ENCODE data around the gene CPLX1.
"Not testable (repeated sequence)": the region's sequence is repeated elsewhere in the genome, so short reads cannot be mapped to it uniquely, and the experiment has no call there.

CPLX1 gene

DNA sequence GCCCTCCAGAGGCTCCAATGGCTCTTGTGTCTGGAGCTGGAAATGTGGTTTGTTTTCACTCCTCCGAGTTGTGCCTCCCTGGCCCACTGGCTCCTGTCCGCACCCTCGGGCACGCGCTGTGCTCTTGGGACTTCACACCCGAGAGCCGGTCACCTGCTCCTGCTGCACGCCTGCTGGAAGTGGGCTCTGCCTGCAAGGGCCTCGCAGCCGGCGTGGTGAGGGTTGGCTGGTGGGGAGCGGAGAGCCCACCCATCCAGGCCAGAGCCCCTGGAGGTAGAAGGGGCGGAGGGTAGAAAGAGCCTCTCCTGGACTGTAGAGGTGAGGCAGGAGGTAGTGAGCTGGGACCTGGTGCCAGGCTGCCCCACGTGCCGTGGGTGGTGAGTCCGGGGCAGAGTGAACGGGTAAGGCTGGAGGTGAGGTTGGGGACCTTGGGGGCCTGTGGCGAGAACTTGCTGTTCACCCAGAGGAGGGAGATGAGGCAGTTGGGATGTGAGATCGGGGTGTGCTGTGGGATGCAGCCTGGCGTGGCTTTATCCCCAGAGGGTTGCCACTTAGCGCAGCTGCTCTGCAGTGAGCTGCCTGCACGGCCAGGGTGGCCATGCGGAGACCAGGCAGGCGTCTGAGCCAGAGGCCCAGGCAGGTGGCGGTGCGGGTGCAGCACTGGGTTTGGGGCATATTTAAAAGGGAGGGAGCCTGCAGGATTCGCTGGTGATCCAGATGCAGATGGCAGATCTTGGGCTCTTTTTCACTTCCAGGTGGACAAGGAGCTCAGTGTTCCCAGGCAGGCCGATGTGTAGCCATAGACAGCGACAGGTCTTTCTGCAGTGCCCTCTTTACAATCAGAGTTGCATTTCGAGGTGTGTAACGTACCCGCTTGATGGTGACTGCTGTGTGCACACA lies 71.5 kb downstream of the CPLX1 start:
- DNase-seq (ENCODE audit: low spot score): no peak
- in situ Hi-C loops (cut with MboI; ENCODE audit: low pct_unique_long_range_greater_than_20kb, low sequenced_read_pairs, unreplicated experiment): no loop called here
- TF ChIP-seq, protein P1, sequence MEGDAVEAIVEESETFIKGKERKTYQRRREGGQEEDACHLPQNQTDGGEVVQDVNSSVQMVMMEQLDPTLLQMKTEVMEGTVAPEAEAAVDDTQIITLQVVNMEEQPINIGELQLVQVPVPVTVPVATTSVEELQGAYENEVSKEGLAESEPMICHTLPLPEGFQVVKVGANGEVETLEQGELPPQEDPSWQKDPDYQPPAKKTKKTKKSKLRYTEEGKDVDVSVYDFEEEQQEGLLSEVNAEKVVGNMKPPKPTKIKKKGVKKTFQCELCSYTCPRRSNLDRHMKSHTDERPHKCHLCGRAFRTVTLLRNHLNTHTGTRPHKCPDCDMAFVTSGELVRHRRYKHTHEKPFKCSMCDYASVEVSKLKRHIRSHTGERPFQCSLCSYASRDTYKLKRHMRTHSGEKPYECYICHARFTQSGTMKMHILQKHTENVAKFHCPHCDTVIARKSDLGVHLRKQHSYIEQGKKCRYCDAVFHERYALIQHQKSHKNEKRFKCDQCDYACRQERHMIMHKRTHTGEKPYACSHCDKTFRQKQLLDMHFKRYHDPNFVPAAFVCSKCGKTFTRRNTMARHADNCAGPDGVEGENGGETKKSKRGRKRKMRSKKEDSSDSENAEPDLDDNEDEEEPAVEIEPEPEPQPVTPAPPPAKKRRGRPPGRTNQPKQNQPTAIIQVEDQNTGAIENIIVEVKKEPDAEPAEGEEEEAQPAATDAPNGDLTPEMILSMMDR (IDR thresholded peaks at IDR 0.05; ENCODE audit: extremely low read depth, insufficient read depth, missing control alignments): no peak

DNA sequence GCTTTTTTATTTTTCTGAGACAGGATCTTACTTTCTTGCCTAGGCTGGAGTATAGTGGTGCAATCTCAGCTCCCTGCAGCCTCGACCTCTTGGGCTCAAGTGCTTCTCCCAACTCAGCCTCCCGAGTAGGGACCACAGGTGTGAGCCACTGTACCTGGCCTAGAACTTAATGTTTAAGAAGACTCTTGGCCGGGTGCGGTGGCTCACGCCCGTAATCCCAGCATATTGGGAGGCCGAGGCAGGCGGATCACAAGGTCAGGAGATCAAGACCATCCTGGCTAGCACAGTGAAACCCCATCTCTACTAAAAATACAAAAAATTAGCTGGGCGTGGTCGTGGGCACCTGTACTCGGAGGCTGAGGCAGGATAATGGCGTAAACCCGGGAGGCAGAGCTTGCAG lies 72.7 kb downstream of the CPLX1 start:
- in situ Hi-C loops (cut with MboI; ENCODE audit: low pct_unique_long_range_greater_than_20kb, low sequenced_read_pairs, unreplicated experiment); DNase-seq (ENCODE audit: low spot score): not testable (repeated sequence)

DNA sequence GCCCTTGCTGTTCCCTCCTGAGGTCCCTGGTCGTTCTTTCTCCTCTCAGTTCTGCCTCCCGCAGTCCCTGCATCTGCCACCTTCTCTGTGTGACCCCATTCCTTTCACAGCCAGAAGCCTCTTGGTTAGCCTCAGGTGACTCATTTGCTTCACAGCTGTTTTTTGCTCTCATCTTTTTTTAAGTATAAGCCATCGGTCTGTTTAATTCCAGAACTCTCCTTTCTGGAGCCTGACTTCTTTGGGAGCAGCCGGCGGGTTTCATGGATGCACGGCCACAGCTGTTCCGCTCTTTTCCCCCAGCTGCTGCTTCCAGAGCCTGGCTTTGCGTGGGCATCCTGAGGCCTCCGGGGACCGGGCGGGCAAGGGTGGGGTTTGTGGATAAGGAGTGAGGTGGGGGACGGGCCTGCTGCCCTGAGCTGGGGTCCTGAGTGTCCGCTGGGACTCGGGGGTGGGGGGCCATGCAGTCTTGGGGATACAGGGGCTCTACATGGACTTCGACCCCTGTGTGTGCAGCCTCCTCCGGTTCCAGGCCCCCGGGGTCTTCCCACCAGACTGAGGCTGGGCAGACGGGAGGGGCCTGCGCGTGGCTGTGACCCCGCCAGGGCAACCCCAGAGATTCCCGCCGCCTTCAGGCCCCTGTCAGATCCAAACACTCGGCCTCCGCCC lies 73.6 kb downstream of the CPLX1 start:
- in situ Hi-C loops (cut with MboI; ENCODE audit: low pct_unique_long_range_greater_than_20kb, low sequenced_read_pairs, unreplicated experiment): no loop called here
- no peak for DNase-seq (ENCODE audit: low spot score)
- TF ChIP-seq, protein P1 (IDR thresholded peaks at IDR 0.05; ENCODE audit: extremely low read depth, insufficient read depth, missing control alignments): no peak

DNA sequence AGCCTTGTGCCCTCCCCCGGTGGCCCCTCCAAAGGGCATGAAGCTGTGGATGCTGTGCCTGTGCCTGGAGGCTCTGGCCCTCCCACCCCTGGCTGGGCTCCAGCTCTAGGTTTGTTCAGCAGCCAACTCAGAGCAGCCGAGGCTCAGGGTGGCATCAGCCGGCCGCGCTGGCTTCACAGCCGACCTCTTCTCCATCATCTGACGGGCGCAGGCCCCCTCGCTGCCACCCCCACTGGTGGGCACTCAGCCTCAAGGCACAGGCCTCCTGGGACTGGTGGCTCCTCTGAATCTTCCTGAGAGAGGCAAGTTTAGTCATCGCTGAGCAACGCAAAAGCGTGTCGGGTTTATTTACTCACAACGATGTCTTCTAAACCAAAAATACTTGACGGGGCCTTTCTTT lies 74.3 kb downstream of the CPLX1 start:
- in situ Hi-C loops (cut with MboI; ENCODE audit: low pct_unique_long_range_greater_than_20kb, low sequenced_read_pairs, unreplicated experiment): no loop called here
- no peak for DNase-seq (ENCODE audit: low spot score)
- TF ChIP-seq, protein P1 (IDR thresholded peaks at IDR 0.05; ENCODE audit: extremely low read depth, insufficient read depth, missing control alignments): no peak

DNA sequence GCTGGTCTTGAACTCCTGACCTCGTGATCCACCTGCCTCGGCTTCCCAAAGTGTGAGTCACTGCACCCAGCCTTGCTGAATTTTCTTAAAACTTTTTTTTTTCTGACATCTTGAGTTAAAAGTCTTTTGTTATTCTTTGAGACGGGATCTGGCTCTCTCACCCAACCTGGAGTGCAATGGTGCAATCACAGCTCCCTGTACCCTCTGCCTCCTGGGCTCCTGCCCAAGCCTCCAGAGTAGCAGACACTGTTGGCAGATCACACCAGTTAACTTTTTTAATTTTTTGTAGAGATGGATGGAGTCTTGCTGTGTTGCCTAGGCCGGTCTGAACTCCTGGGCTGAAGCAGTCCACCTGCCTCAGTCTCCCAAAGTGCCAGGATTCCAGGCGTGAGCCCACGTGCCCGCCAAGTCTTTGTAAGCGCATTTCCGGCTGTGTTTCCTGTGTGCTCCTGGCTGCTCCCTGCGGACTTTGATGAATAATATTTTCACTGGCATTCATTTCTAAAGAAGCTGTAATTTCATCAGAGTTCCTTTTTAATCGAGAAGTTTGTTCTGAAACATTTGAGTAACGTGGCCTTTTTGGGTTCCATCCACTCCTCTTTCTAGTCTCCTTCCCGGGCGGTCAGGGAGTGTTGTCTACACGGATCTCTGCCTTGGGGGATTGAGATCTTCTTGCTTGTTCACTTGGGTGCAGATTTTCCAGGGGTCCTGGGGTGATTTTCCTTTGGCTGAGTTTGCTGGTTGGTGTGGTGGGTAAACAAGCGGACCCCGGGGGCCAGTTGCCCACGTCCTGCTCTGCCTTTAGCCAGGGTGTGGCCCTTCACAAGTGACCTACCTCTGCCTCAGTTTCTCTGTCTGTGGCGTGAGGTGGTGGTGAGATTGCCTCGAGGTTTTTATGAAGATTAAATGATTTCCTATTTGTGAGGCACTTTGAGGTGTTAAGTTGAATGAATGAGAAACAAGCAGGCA lies 75.9 kb downstream of the CPLX1 start:
- in situ Hi-C loops (cut with MboI; ENCODE audit: low pct_unique_long_range_greater_than_20kb, low sequenced_read_pairs, unreplicated experiment): no loop called here
- DNase-seq (ENCODE audit: low spot score): no peak

DNA sequence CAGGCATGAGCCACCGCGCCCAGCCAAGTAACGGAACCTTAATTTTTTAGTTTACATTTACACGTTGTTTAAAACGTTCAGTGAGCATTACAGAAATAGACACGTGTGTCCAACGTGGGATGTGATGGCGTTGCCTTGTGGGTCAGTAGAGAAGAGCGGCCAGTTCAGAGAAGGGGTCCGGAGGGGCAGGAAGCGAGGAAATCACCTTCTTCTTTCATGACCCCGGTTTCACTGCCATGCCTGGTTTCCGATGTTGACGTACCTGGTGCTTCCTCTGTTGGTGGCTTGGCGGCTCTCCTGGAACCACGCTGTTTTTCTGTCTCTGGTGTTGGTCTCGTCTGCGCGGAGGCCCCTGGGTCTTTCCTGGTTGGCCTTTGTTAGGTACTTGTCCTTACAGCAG lies 77.5 kb downstream of the CPLX1 start:
- in situ Hi-C loops (cut with MboI; ENCODE audit: low pct_unique_long_range_greater_than_20kb, low sequenced_read_pairs, unreplicated experiment): no loop called here
- TF ChIP-seq, protein P1 (IDR thresholded peaks at IDR 0.05; ENCODE audit: extremely low read depth, insufficient read depth, missing control alignments): no peak
- no peak for DNase-seq (ENCODE audit: low spot score)

More for the DNA sequence above, 75.9 kb downstream of the CPLX1 start:
- TF ChIP-seq, protein P1 (IDR thresholded peaks at IDR 0.05; ENCODE audit: extremely low read depth, insufficient read depth, missing control alignments): no peak
